GM21723 (cell line): Measurements from ENCODE around the gene ABCB1.

ENCODE experiments used
- ATAC-seq: cut with Tn5 transposase; IDR thresholded peaks from one replicate; pipeline ENCODE4 v1.9.1; 2021; ENCODE audit warnings: mild to moderate bottlenecking, moderate library complexity; ENCODE audit not compliant: unreplicated experiment

Gene ABCB1

DNA sequence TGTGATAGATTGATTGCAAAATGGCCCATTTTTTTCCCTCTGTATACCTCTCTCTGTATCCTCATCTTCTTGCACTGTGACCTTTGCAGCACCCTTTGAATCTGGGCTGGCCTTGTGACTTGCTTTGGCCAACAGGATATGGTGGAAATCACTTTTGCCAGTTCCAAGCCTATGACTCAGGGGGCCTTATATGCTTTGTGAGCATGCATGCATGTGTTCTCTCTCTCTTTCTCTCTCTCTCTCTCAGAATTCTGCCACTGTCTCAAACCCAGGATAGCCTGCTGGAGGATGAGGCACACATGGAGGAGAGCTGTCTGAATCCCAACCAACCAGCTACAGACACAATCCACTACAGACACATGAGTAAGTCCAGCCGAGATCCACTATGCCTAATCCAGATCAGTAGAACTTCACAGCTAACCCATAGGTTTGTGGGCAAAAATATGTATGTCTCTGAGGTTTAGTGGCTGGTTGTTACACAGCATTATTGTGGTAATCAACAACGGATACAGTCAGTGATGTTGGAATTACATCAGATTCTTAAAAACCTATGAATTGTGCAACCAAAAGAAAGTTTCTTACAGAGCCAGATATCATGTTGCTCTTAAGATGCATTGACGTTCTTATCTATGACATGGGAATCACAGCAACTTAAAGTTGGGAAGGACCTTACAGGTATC, 83.4 kb downstream of the ABCB1 start:
- ATAC-seq = no peak

DNA sequence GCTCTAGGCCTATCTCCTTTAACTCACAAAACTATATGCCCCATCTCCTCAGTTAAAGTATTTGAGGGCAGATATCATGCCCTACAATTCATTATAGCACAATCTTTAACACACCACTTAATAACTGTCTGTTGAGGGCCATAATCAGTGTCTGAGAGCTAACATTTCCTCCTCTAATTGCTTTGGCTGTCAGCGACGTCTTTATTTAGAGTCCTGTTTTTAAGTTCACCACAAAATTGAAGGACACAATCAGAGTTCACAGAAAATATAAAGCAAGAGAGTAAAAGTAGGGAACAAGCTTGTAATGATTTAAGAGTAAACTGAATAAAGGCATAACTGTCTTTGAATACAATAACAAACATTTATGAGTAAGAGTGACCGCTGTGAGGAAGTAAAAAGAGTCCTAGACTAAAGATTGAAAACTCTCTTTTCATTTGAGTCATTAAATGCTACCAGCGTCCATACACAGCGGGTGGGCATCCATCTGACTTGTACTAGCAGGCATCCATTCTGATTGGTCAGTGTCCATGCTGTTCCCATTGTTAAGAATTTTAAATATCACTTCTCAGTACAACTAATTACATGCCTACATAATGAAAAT, 86.8 kb downstream of the ABCB1 start:
- no peak for ATAC-seq

DNA sequence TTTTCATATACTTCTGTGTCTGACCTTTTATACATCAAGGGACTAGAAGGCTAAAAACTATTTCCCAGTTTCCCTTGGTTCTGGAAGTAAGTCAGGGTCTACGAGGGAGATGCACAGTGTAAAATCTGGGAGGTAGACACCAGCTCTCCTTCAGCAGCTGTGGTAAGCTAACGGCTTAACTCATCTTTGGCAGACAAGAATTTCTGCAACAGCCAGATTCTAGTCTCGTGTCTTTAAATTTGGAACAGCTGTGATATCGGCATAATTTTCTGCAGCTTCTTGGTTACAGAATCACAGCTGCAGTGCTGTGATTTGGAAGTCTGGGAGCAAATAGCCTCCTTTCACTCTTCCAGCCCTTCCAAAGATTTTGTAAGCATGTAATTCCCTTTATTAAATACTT, 87.8 kb downstream of the ABCB1 start:
- no peak for ATAC-seq

DNA sequence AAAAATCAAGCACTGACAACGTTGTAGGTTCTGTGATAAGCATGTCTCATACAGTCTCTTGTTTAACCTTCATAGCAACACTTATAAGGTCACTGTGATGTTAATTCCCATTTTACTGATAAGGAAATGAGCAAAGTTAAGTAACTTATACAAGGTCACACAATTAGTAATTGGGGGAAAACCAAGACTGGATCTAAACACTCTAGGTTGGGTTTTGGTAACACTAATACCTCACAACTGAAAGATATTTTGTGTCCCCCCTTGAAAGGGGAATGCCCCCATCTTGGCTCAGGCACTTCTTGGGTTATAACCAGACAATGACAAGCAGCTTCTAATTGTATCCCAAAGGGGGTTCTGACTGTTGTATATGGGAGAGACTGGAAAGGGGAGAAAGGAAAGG, 89.2 kb downstream of the ABCB1 start:
- ATAC-seq = no peak

DNA sequence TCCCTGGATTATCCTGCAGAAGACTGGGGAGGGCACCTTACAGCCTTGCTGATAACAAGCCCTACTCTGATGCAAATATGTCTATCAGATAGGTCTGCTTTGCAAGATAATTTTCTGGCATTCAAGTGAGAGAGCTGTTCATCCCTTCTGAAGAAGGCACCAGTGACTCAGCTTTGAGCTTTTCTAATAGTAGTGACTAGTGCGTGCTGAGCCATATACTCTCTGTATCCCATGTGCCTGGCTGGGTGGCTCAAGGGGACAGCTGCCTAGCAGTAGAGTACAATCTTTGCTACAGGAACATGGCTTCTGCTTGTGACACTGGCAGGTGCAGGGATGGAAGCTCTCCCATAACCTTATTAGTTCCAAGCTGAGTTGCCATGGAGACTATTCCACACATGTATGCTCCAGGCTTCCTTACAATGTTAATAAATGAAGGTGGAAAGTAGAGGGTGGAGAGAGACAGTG, 90.2 kb downstream of the ABCB1 start:
- no peak for ATAC-seq

DNA sequence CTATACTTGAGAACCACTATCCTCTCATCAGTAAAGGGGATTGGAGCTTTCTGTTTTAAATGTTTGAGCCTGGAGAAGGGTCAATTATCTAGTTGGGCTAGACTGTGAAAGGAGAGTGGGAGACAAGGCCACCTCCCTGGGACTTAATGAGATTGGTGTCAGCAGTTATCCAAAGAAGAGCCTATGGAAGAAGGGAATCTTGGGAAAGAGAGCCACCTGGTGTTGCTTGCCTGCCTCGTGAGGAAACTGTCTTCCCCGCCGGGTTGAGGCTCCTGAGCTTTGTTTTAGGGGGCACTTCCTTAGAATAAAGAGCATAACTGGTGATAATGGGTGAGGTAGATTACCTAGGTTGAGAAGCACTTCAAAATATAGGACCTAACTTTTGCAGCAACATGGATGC, 93.2 kb downstream of the ABCB1 start:
- ATAC-seq = no peak

DNA sequence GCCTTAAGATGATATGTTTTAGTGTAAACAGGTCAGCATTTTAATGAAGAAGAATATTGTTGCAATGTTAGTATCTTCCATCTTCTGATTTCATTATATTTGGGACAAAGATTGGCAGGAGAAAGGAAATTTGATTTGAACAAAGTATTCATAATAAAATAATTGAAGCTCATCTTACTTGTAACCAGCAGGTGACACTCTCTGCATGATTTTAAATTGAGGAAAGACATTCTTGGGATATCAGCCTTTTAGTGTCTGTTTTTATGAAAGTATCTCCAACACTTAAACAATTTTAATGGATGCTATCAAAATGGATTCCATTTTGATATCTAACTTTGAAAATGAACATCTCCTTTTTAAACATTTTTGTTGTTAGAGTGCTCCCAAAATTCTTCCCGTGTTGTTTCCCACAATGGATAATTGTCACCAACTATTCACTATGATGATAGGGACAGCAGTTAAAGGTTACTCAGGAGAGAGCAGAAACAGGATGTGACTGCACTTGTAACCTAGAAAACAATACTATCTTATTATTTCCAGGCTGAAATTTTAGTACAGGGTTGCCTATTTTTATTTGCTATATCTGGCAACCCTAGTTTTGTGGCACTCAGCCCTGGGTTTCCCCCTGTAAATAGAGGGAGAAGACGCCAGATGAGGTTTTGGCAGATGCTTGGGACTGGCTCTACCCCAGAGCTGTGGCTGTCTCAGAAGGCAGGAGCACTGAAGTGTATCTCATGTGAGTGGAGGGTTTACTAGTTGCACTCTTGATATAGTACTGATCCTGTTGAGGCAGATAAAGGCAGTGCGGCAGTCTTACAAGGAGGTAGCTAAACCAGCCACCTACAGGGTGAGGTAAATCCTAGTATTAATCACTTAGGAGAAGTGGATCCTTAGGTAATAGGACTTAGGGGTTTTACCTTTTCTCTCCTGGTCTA, 94.2 kb downstream of the ABCB1 start:
- ATAC-seq = peak; percentile 42

DNA sequence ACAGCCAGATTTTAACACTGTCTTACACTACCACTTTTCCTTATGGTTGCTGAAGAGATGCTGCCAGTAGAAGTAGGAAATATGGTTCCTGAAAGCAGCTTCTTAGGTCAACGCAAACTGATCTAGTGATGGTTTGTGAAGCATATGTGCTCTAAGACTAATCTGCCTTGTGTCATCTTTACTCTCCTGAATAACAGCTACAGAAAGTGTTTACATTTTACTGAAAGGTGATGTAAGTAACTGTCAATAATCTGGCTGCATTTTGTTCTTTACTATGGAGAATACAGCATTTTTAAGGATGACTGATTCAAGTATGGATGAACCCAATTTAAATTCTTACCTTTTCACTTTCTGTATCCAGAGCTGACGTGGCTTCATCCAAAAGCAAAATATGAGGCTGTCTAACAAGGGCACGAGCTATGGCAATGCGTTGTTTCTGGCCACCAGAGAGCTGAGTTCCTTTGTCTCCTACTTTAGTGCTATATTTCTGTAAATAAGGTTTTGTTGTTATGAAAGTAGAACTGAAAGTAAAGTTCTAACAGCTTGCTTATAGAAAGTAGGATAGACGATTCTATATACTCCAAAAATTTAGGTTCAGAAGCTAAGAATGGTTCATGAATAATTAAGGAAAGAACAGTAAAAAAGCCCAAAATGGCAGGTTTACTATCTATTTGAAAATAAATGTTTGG, 95.0 kb downstream of the ABCB1 start:
- ATAC-seq = peak; percentile 49

DNA sequence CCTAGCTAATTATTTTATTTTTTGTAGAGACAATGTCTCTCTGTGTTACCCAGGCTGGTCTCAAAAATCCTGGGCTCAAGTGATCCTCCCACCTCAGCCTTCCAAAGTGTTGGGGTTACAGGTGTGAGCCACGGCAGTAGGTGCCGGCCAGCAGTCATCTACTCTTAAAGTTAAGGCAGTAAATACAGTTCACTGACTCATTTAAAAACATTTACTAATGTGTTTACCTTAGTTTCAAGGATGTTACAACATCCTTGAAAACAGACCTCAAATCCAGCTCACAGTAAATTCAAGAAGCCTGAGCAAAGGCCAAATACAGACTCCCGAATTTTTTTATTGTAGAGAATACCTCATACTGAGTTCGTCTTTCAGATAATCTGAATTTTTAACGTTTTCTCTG, 95.6 kb downstream of the ABCB1 start:
- no peak for ATAC-seq

DNA sequence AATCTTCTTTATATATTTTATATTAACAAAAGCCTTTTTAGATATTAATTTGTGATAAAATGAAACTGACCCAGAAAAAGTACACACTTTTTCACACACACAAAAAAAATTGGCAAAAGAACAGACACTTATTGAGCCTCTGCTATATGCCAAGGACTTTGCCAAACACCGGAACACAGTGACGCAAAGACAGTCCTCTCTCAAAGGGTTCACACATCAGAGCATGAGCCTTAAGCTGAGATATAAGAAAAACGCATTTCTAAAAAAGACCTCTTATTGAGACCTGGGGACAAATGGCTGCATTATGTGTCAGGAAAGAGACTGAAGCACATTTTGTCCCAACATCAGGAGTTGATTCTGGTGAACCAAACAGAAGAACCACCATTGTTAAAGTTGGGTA, 101.2 kb downstream of the ABCB1 start:
- ATAC-seq = no peak

DNA sequence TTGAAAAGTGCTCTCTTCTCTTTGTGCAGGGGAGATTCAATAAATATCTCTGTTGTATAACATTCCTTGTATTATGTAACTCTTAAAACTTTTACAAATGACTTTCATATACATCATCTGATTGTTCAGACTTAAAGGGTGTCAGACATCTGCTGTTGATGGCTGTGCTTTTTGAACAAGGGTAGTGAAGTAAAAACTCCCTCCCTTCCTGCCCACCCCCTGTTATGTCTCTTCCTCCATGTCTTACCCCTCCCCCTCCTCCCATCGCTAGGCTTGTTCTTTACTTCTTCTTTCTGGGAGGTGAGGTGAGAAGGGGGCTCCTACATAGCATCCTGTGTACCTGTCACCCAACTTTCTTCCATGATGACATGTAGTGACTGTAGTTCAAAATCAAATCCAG, 101.8 kb downstream of the ABCB1 start:
- no peak for ATAC-seq

DNA sequence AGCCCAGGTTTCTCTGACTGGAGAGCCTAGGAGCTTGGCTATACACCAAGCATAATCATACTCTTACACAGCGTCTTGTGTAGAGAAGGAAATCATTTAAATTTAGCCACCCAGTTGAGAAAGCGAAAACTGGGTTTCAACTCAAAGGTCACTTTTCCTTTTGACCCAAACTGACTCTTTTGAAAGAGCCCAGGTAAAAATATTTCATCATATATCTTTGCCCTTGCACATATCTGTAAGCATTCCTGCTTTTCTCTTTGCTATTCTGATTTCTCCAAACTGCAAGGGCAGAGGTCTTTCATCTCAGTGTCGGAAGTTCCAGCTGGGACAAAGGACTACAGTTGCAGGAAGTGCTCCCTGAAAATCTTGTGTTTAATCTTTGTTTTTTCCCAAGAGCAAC, 103.2 kb downstream of the ABCB1 start:
- no peak for ATAC-seq

DNA sequence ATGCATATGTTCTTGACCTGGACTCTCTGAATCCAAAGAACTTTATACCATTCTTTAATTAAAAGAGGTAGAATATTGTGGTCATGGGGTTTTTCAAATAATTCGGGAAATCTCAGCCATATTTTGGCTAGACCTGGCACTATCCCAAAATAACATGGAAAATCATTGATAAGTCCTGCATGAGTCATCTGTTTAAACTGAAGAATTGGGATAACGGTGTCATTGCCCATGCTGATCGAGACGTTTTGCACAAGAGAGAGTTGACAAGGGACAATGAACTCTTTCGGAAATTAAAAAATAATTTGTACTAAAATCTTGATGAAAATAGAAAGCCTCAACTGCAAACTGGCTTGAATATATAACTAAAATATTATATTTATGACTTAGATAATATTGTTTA, 105.3 kb downstream of the ABCB1 start:
- ATAC-seq = no peak

DNA sequence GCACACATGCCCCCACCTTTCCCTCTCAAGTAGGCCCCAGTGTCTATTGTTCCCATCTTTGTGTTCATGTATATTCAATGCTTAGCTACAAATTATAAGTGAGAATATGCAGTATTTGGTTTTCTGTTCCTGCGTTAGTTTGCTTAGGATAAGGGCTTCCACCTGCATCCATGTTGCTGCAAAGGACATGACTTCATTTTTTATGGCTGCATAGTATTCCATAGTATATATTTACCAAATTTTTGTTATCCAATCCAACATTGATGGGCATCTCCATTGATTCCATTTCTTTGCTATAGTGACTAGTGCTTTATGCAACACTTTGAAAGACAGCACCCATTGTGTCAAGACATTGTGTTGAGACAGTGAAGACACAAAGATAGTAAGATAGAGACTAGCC, 106.2 kb downstream of the ABCB1 start:
- ATAC-seq = no peak

DNA sequence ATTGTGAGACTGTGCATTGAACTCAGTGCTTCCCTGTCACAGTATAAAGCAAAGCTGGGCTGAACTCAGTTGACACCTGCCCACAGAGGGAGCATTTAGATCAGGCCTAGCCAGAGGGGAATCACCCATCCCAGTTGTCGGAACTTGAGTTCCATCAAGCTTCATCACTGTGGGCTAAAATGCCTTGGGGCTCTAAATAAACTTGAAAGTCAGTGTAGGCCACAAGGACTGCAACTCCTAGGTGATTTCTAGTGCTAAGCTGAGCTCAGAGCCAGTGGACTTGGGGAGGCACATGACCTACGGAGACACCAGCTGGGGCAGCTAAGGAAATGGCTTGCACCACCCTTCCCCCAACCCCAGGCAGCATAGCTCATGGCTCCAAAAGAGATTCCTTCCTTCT, 117.6 kb downstream of the ABCB1 start:
- no peak for ATAC-seq

DNA sequence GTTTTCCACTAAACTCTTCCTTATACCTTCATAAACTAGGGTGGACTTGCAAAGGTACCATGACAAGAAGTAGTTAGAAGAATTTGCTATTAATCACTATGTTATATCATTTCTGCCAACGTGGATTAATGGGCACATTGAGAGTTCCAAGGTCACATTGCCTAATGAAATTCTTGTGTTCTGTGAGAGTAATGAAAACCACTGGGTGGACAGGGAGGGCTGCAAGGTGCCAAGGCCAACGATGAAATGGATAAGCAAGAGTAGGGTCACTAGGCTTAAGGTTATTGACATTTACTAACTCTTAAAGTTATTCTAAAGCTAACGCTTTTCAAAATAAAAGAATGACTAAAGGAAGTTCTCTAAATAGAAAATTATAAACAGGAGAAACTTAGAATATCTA, 118.6 kb downstream of the ABCB1 start:
- no peak for ATAC-seq

DNA sequence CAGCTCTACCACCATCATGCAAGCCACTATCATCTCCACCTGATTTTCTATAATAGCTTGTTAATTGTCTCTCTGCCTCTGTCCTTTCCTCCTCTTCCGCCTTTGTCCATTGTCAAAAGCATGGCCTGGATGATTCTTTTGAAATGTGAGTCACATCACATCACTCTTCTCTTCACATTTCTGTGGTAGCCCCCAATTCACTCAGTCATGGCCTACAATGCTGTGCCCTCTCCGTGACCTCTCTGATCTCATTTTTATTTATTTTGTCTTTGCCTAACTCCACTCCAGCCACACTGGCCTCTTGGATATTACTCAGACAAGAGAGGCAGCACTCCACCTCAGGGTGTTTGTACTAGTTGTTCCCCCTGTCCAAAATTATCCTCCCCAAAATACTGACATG, 120.3 kb downstream of the ABCB1 start:
- ATAC-seq = no peak

DNA sequence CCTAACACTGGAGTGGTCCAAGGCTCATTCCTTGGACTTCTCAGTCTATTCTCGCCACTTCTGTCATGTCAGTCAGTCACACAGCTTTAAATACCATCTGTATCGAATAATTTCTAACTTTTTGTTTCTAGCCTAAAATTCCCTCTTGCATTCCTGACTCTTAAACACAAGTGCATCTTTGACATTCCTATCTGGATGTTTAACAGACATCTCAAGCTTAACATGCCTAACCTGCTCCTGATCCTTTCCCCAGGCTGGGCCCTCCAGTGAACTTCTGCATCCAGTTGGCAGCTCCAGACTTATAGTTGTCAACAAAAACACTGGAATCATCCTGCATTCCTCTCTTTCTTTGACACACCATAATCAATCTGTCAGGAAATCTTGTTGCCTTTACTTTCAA, 120.7 kb downstream of the ABCB1 start:
- ATAC-seq = no peak

DNA sequence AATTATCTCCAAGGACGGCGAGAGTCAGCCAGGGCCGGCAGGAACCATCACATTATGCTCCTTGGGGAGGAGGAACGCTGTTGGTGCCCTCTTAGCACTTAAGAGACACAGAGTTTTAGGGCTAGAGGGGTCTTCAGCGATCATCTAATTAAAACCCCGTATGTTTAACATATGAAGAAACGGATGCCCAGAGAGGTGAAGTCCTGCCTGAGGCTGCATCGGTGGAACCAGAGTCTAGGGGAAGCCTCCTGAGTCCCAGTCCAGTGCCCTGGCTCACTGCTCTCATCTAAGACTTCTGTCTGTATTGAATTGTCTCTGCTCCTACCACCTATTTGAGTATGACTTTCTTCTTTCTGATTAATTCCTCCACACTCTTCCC, 124.5 kb downstream of the ABCB1 start:
- ATAC-seq = no peak

DNA sequence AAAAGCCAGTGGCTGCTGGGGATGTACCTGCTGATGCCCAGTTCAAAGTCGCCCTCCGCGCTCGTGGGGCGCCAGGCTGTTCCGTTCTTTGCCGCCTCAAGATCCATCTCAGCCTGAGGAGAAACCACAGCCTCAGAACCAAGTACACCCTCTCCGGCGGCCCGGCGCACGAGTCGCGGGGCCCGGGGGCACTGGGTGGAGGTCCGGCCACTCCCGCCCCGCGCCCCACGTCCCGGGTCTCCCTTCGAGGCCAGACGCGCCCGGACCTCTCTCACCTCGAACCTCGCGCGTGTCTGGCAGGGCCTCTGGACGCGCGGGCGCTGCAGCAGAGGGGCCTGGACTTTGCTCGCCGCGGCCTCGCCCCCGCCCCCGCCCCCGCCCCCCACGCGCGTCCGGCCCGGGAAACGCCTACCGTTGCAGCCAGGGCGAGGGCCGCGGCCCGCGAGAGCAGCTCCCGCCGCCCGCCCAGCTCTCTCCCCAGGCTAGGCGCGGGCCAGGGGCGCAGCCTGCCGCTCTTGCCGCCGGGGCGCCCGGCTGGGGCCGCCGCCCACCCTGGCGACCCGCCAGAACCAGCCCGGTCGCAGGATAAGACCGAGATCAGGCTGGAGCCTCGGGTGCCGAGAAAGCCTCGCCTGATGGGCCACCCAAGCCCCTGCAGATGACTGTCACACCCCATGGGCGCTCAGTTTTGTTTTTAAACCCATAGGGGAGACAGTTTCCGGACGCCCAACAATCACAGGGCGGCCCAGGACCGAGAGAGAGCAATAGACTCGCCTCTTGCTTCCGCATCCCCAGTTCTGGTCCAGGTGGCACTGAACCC, 125.1 kb downstream of the ABCB1 start, which contains the start of gene ABCB4:
Gene ABCB4 (minus strand): TSS at position 322 of the 820 bp plus-strand sequence. CDS start 215 bp downstream, at position 107.
- peak; percentile 32 for ATAC-seq
